Vagina (tissue), 2 donors: ENCODE results near the gene DDX54. TPM values are rescaled to one million over a fixed set of nuclear protein-coding genes. Genes with fewer than 3 reads are reported as not detected.

Source experiments
- DNase-seq, 2 donors: peaks; one replicate each; pipeline ENCODE4 v3.0.0-alpha.2; 2017; ENCODE audit errors: extremely low spot score in 2 of 2
- H3K27ac ChIP-seq: fragments of 200-600 bp; sonication (generic); one replicate; pipeline ENCODE4 v1.5.1; 2019
- H3K27me3 ChIP-seq: fragments of 200-600 bp; sonication (generic); one replicate; pipeline ENCODE4 v1.5.1; 2019
- H3K36me3 ChIP-seq, 2 donors: fragments of 200-600 bp; sonication (generic); one replicate each; pipeline ENCODE4 v1.5.1; 2017 to 2019
- H3K4me1 ChIP-seq: fragments of 200-600 bp; sonication (generic); one replicate; pipeline ENCODE4 v1.5.1; 2019
- H3K4me3 ChIP-seq, 2 donors: fragments of 200-600 bp; sonication (generic); 1 replicate in 1 of 2; 2 replicates in 1 of 2; pipeline ENCODE4 v1.5.1; 2016 to 2019
- H3K9me3 ChIP-seq: fragments of 200-600 bp; sonication (generic); one replicate; pipeline ENCODE4 v1.5.1; 2019
- CTCF ChIP-seq, 3 experiments: fragments of 450-650 bp in 2 of 3; fragments of 200-600 bp in 1 of 3; sonication (generic) in 1 of 3; IDR thresholded peaks; one replicate each; pipeline ENCODE4 v1.5.1; 2017 to 2019; ENCODE audit warnings: antibody characterized with exemption in 3 of 3, mild to moderate bottlenecking in 2 of 3, moderate library complexity in 2 of 3
- POLR2A ChIP-seq, 2 donors: fragments of 450-650 bp; IDR thresholded peaks; one replicate each; pipeline ENCODE4 v1.6.1; 2017; ENCODE audit warnings: antibody characterized with exemption in 2 of 2, mild to moderate bottlenecking in 2 of 2, moderate library complexity in 2 of 2
- POLR2AphosphoS5 ChIP-seq, 2 donors: sonication (generic); formaldehyde crosslinking; IDR thresholded peaks; one replicate each; pipeline ENCODE4 v1.9.0; 2017; ENCODE audit warnings: antibody characterized with exemption in 2 of 2, mild to moderate bottlenecking in 2 of 2, low read depth in 1 of 2; ENCODE audit not compliant: insufficient read depth in 1 of 2
- intact Hi-C: fragments of 100-400 bp; cut with DNase I; formaldehyde crosslinking; loops from one replicate; pipeline ENCODE4 v1.15.1; 2023
- total RNA-seq: library from RNA; depleted of rRNA; stranded (reverse); fragments of >200 nt; gene quantifications from one replicate; pipeline ENCODE4 v1.2.3, GENCODE V29; 2016

The DDX54 gene
- total RNA-seq, 1 donor from 2014 or later, result 52.5 TPM

DNA sequence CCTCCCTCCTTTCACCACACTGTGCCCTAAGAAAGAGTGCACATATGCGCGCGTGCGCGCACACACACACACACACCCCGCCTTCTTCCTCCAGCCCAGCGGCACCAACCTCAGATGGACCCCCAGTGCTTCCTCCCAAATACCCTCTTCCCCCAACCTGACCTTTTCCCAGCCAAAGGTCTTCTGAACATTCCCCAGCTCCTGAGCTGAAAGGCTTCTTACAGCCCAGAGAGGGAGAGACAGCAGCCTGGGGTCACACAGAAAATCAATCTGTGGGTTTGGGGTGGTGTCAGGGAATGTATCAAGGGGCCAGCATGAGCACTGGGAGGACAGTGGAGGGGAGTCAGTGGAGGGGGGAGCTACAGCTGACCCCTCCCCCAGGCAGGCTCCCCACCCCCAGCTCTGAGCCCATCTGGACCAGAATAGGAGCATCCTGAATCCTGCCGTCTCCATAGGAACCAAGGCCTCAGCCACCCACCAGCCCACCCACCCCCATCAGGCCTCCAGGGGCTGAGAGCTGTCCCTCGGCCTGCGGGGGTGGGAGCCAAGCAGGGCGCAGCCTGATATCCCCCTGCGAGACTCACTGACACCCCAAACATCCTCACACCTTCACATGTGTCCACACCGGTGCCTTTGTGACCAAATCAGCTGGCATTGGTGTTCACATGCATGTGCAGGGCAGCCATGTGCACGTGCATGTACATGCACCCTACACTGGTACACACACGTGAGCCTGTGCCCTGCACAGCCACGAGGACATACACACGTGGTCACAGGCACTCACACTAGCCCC, 55.4 kb downstream of the DDX54 start:
- Histone ChIP-seq H3K4me1 (no peaks in the 10 kb centered on the region), H3K27ac (no peak overlapping the region), H3K9me3 (no peaks in the 10 kb centered on the region), H3K36me3 (no peaks in the 10 kb centered on the region), H3K4me3 (no peak overlapping the region), H3K27me3 (no peaks in the 10 kb centered on the region)
- intact Hi-C loops, result no loop called here
- no peak for DNase-seq
- TF ChIP-seq CTCF (IDR thresholded peaks at IDR 0.05) (no peak), POLR2A (IDR thresholded peaks at IDR 0.05) (no peak), POLR2AphosphoS5 (IDR thresholded peaks at IDR 0.05; ENCODE audit: insufficient read depth in 1 of 2, low read depth in 1 of 2) (no peak)

DNA sequence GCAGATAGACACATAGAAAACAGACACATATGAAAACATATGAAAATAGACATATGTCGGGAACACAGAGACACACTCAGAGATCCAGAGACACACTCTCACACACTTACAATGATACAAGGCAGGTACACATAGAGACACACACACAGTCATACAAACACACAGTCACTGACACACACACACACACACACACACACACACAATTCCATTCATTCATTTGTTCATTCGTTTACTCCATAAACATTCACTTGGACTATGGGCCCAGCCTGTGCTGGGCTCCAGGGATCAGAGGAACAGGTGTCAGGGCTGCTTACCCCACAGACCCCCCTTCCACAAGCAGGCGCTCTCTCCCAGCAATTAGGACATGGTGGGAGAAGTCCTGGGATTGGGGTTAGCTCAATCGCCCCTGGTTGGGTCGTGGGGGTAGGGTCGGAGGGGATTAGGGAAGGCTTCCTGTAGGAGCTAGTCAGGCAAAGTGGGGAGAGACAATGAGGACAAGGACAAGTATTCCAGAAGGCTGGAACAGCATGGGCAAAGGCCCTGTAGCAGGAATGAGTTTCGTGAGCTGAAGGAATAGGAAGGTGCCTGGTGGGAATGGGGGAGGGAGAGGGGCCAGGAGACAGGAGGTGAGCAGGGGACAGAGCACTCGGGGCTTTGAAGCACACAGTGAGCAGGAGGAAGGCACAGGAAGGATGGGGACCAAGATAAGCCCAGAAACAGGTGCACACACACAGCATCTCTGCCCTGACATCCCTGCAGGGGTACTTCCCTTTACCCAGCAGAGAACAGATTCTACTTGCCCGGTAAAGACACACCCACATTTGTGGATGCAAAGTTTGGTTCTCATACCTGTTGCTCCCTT, 56.2 kb downstream of the DDX54 start:
- Histone ChIP-seq H3K36me3 (no peaks in the 10 kb centered on the region), H3K4me3 (no peak overlapping the region), H3K27ac (no peak overlapping the region), H3K27me3 (no peaks in the 10 kb centered on the region), H3K9me3 (no peaks in the 10 kb centered on the region), H3K4me1 (no peaks in the 10 kb centered on the region)
- no peak for TF ChIP-seq POLR2AphosphoS5 (IDR thresholded peaks at IDR 0.05; ENCODE audit: insufficient read depth in 1 of 2, low read depth in 1 of 2)
- no peak for TF ChIP-seq POLR2A (IDR thresholded peaks at IDR 0.05)
- no peak for TF ChIP-seq CTCF (IDR thresholded peaks at IDR 0.05)
- DNase-seq, result no peak
- intact Hi-C loops, result no loop called here

GRCh38 chr12:113127791-113128199, 57.5 kb downstream of the DDX54 start:
- intact Hi-C loops, result no loop called here
- Histone ChIP-seq H3K27ac (no peak overlapping the region), H3K4me1 (no peaks in the 10 kb centered on the region), H3K4me3 (no peak overlapping the region), H3K36me3 (no peaks in the 10 kb centered on the region), H3K27me3 (no peaks in the 10 kb centered on the region), H3K9me3 (no peaks in the 10 kb centered on the region)
- no peak for DNase-seq
- TF ChIP-seq CTCF (IDR thresholded peaks at IDR 0.05) (no peak), POLR2AphosphoS5 (IDR thresholded peaks at IDR 0.05; ENCODE audit: insufficient read depth in 1 of 2, low read depth in 1 of 2) (no peak), POLR2A (IDR thresholded peaks at IDR 0.05) (no peak)

DNA sequence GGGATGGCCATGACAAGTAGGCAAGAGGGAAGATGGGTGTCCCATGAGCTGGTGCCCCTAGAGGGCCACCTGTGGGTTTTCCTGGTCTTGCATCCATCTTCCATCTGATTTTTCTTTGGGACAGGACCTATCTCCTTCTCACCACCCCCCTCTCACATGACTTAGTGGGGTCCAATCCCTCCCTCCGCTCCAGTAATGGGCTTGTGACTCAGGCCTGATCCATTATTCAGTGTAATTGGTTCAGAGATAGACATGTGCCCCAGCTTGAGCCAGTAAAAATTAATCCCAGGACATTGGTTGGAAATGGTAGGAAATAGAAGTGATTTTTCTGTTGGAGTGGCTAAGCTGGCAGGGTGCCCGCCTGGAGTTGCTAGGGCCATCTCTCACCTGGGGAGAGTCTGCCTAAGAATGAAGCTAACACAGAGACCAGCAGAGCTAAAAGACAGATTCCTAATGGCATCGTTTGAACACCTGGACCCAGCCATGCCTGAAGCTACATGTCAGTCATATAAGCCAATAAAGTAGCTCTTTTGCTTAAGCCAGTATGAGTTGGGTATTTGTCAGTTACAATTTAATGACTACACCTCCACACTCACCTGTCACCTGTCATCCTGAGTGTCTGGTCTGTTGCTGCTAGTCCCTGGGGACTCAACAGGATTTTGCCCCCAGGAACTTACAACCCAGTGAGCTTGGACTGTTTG, 64.5 kb downstream of the DDX54 start:
- H3K27me3 ChIP-seq, result no peaks in the 10 kb centered on the region
- intact Hi-C loops, result no loop called here

More for the DNA sequence above, 64.5 kb downstream of the DDX54 start:
- Histone ChIP-seq H3K27ac (no peak overlapping the region), H3K9me3 (no peaks in the 10 kb centered on the region), H3K4me3 (no peak overlapping the region), H3K4me1 (no peaks in the 10 kb centered on the region), H3K36me3 (no peaks in the 10 kb centered on the region)
- no peak for DNase-seq
- no peak for TF ChIP-seq POLR2AphosphoS5 (IDR thresholded peaks at IDR 0.05; ENCODE audit: insufficient read depth in 1 of 2, low read depth in 1 of 2)
- TF ChIP-seq CTCF (IDR thresholded peaks at IDR 0.05), result no peak
- TF ChIP-seq POLR2A (IDR thresholded peaks at IDR 0.05), result no peak
